K562 (cell line): ENCODE measurements around the gene SSBP2. TPM values are rescaled to one million over a fixed set of nuclear protein-coding genes. Genes with fewer than 3 reads are reported as not detected.
"Not testable (repeated sequence)": the region's sequence is repeated elsewhere in the genome, so short reads cannot be mapped to it uniquely, and the experiment has no call there.

Source experiments
- ATAC-seq: fragments of 200-7000 bp; cut with Tn5 transposase; 3 replicates; pipeline ENCODE4 v1.9.1; 2020; ENCODE audit warnings: moderate library complexity
- BruUV-seq: library from RNA; stranded (reverse); fragments of 400-500 nt; replicated peaks from 2 replicates; lab custom pipeline; 2021; lab: Mats Ljungman, UMichigan
- CTCF ChIA-PET: fragments of 300-600 bp; formaldehyde crosslinking; extraction: SDS; loops from one replicate; lab custom pipeline; 2021; ENCODE audit warnings: low intra/inter-chr PET ratio; lab: Yijun Ruan, JAX
- POLR2A ChIA-PET: fragments of 300-600, 350-650 bp; sonication (Branson Sonifier 250); formaldehyde crosslinking; extraction: SDS; loops from one replicate; lab custom pipeline; 2021; ENCODE audit warnings: antibody characterized with exemption, inconsistent platforms; lab: Yijun Ruan, JAX
- DNase-seq, 4 experiments: peaks; one replicate each; pipeline versions ENCODE4 v3.0.0 to v3.0.0-alpha.2; 2011 to 2018; ENCODE audit warnings: low spot score in 3 of 4, mixed read lengths in 3 of 4; ENCODE audit errors: extremely low read depth in 1 of 4
- FAIRE-seq: peaks from 2 replicates; lab custom pipeline; 2011; peaks lifted over from hg19 to GRCh38; lab: Jason Lieb, UNC
- H2AFZ ChIP-seq: 2 replicates; pipeline ENCODE4 v1.6.0; 2011; ENCODE audit warnings: low read depth, low read length, control low read depth, inconsistent platforms
- H3K27ac ChIP-seq: fragments of 200-600 bp; 3 replicates; pipeline ENCODE4 v1.8.0; 2011; ENCODE audit warnings: low read depth, mild to moderate bottlenecking, control low read depth, inconsistent platforms, low read length, moderate library complexity, mixed read lengths; ENCODE audit errors: extremely low read depth
- H3K27me3 ChIP-seq, 2 experiments: fragments of 300-600 bp in 1 of 2; 2 replicates in 1 of 2; 3 replicates in 1 of 2; pipeline versions ENCODE4 v1.6.0 to v1.8.0; 2011; ENCODE audit warnings: inconsistent platforms in 2 of 2, low read length in 2 of 2, mild to moderate bottlenecking in 1 of 2, mixed read lengths in 1 of 2, moderate library complexity in 1 of 2; ENCODE audit not compliant: control insufficient read depth in 2 of 2, insufficient read depth in 2 of 2
- H3K36me3 ChIP-seq: fragments of 300-600 bp; 3 replicates; pipeline ENCODE4 v1.8.0; 2011; ENCODE audit warnings: mild to moderate bottlenecking, low read length, inconsistent platforms; ENCODE audit not compliant: control insufficient read depth, insufficient read depth
- H3K4me1 ChIP-seq, 2 experiments: fragments of 200-600 bp in 1 of 2; replicated peaks in 1 of 2; 2 replicates in 1 of 2; 3 replicates in 1 of 2; pipeline versions ENCODE4 v1.5.1 to v1.8.0; 2011; ENCODE audit warnings: inconsistent platforms in 2 of 2, low read length in 2 of 2, mild to moderate bottlenecking in 1 of 2, mixed read lengths in 1 of 2, moderate library complexity in 1 of 2; ENCODE audit not compliant: control insufficient read depth in 2 of 2, insufficient read depth in 2 of 2
- H3K4me2 ChIP-seq: 2 replicates; pipeline ENCODE4 v1.6.1; 2011; ENCODE audit warnings: low read length, control low read depth, inconsistent platforms, mixed read lengths; ENCODE audit not compliant: insufficient read depth
- H3K4me3 ChIP-seq: fragments of 200-600 bp; sonication (generic), shearing (Covaris generic); 2 replicates; pipeline ENCODE4 v1.5.1; 2016; ENCODE audit warnings: control low read depth, inconsistent platforms
- H3K79me2 ChIP-seq: fragments of 200-600 bp; 3 replicates; pipeline ENCODE4 v1.8.0; 2011; ENCODE audit warnings: low read length, inconsistent platforms; ENCODE audit not compliant: control insufficient read depth, insufficient read depth
- H3K9ac ChIP-seq, 2 experiments: 2 replicates each; pipeline versions ENCODE4 v1.6.0 to v1.6.1; 2011; ENCODE audit warnings: low read depth in 2 of 2, low read length in 2 of 2, control low read depth in 1 of 2, inconsistent platforms in 1 of 2, mild to moderate bottlenecking in 1 of 2, mixed read lengths in 1 of 2; ENCODE audit not compliant: insufficient read depth in 1 of 2
- H3K9me1 ChIP-seq: one replicate; pipeline ENCODE4 v1.6.0; 2011; ENCODE audit warnings: inconsistent platforms, mild to moderate bottlenecking, low read length, moderate library complexity; ENCODE audit not compliant: control insufficient read depth, insufficient read depth
- H3K9me3 ChIP-seq: replicated peaks from 2 replicates; pipeline ENCODE4 v1.5.1; 2011; ENCODE audit warnings: low read depth, low read length, inconsistent platforms; ENCODE audit not compliant: control insufficient read depth, insufficient read depth
- H4K20me1 ChIP-seq: replicated peaks from 2 replicates; pipeline ENCODE4 v1.6.1; 2011; ENCODE audit warnings: low read length, inconsistent platforms, mixed read lengths; ENCODE audit not compliant: control insufficient read depth, insufficient read depth
- CBX8 ChIP-seq: fragments of 200-600 bp; sonication (generic); IDR thresholded peaks from 2 replicates; pipeline ENCODE4 v1.6.1; 2012; ENCODE audit warnings: borderline replicate concordance, mixed run types, low read depth, mild to moderate bottlenecking, moderate library complexity, mixed read lengths, low read length, control low read depth, inconsistent platforms; ENCODE audit not compliant: poor library complexity, severe bottlenecking; ENCODE audit errors: extremely low read depth
- ZNF146 ChIP-seq: IDR thresholded peaks from one replicate; pipeline ENCODE4 v1.6.1; 2018; ENCODE audit warnings: missing compliant biosample characterization; ENCODE audit not compliant: unreplicated experiment
- ZNF518B ChIP-seq: fragments of 250-450 bp; sonication (Bioruptor Pico); IDR thresholded peaks from 2 replicates; pipeline ENCODE4 v1.5.0; 2021; ENCODE audit warnings: mild to moderate bottlenecking, moderate library complexity
- WGBS: fragments of 100-300 bp; shearing (Covaris generic); methylation state at CpG from one replicate; pipeline ENCODE4 v1.1.6; 2016; ENCODE audit warnings: low coverage, mixed read lengths; ENCODE audit not compliant: insufficient coverage; ENCODE audit errors: missing lambda C conversion rate; 5-methylcytosine and 5-hydroxymethylcytosine counted together
- in situ Hi-C: fragments of 300-500 bp; cut with MboI; formaldehyde crosslinking; loops from 4 replicates; pipeline ENCODE4 v1.15.0; 2018; ENCODE audit warnings: inconsistent platforms, mixed read lengths
- intact Hi-C: fragments of 100-400 bp; cut with micrococcal nuclease; formaldehyde crosslinking; loops from 2 replicates; pipeline ENCODE4 v1.14.2; 2022
- polyA plus RNA-seq, 8 experiments: library from polyadenylated mRNA; depleted of rRNA in 4 of 8; stranded (reverse) in 5 of 8; unstranded in 3 of 8; fragments of >200 nt; fragmentation: Nextera tagmentation in 2 of 8; fragmentation: Illumina TruSeq in 1 of 8; extraction: Ambion mirVana in 2 of 8; extraction: Trizol in 1 of 8; gene quantifications; 2 replicates each; pipeline versions ENCODE4 v1.2.1 to v1.2.3, GENCODE V29; 2011 to 2014; ENCODE audit warnings: inconsistent platforms in 1 of 8, missing spikeins in 1 of 8
- total RNA-seq, 7 experiments: library from RNA; depleted of rRNA in 6 of 7; stranded (reverse); fragments of >200 nt in 6 of 7; fragmentation: Illumina TruSeq in 2 of 7; extraction: Trizol in 2 of 7; gene quantifications; 2 replicates each; pipeline versions ENCODE4 v1.2.1 to v1.2.3, GENCODE V29; 2011 to 2021; ENCODE audit warnings: low replicate concordance in 1 of 7

SSBP2 gene
- total and polyA plus RNA-seq, 9 of the 15 experiments (the other 6 are each of a cell fraction or from before 2014, with no cell fraction given): 22.3 to 133 (median 42.1) TPM

- no peak for TF ChIP-seq CBX8
- no peak for TF ChIP-seq ZNF518B
Observed at GRCh38 chr5:81717226-81717625, 33.7 kb downstream of the SSBP2 start (continued).

- H3K9ac ChIP-seq, H3K4me3 ChIP-seq, H3K4me2 ChIP-seq, DNase-seq, CTCF ChIA-PET, in situ Hi-C loops, H3K36me3 ChIP-seq, H4K20me1 ChIP-seq, BruUV-seq, ATAC-seq, H3K27me3 ChIP-seq, H3K27ac ChIP-seq, POLR2A ChIA-PET, FAIRE-seq, intact Hi-C loops, H2AFZ ChIP-seq, H3K9me3 ChIP-seq, H3K9me1 ChIP-seq: not testable (repeated sequence)
- Histone ChIP-seq H3K4me1 (peaks cover 0 to 10% of the 10 kb centered on the region in 2 experiments; a peak in 2 of 5 replicates), H3K79me2 (peaks cover 45% of the 10 kb centered on the region)
- 81% methylated on average over 2 of the region's 2 CpGs for WGBS
- peak; percentile 71 for TF ChIP-seq ZNF146 (CRISPR knock-in tag)
Observed at GRCh38 chr5:81714076-81714475, 36.8 kb downstream of the SSBP2 start.
